ENCODE data around the gene MYL4.
"Not testable (repeated sequence)": the region's sequence is repeated elsewhere in the genome, so short reads cannot be mapped to it uniquely, and the experiment has no call there.

Gene MYL4

DNA sequence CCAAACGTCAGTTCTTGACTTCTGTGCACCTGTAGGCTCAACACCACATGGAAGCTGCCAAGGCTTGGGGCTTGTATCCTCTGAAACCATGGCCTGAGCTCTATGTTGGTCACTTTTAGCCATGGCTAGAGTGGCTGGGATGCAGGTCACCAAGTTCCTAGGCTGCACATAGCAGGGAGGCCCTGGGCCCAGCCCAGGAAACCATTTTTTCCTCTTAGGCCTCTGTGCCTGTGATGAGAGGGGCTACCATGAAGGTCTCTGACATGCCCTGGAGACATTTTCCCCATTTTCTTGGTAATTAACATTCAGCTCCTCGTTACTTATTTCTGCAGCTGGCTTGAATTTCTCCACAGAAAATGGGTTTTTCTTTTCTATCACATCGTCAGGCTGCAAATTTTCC is 59.8 kb downstream of the MYL4 start:
- in situ Hi-C loops (cut with MboI; ENCODE audit: low sequenced_read_pairs), result not testable (repeated sequence)

DNA sequence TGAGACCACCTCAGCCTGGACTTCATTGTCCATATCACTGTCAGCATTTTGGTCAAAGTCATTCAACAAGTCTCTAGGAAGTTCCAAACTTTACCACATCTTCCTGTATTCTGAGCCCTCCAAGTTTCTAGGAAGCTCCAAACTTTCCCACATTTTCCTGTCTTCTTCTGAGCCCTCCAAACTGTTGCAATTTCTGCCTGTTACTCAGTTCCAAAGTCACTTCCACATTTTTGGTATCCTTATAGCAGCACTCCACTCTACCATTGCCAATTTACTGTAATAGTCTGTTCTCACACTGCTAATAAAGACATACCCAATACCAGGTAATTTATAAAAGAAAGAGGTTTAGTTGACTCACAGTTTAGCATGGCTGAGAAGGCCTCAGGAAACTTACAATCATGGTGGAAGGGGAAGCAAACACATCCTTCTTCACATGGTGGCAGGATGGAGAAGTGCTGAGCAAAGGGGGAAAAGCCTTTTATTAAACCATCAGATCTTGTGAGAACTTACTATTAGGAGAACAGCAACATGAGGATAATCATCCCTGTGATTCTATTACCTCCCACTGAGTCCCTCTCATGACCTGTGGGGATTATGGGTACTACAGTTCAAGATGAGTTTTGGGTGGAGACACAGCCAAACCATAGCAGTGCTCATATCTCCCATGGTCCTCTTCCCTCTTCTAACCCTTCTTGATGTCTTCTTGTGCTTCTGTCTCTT is 60.6 kb downstream of the MYL4 start:
- in situ Hi-C loops (cut with MboI; ENCODE audit: low sequenced_read_pairs), result not testable (repeated sequence)

- in situ Hi-C loops (cut with MboI; ENCODE audit: low sequenced_read_pairs), result no loop called here
Measured at GRCh38 chr17:47270946-47271705, 62.0 kb downstream of the MYL4 start.

GRCh38 chr17:47272491-47272890 is 63.3 kb downstream of the MYL4 start:
- in situ Hi-C loops (cut with MboI; ENCODE audit: low sequenced_read_pairs), result no loop called here

- in situ Hi-C loops (cut with MboI; ENCODE audit: low sequenced_read_pairs), result no loop called here
Measured at GRCh38 chr17:47273245-47273644, 64.1 kb downstream of the MYL4 start.
